ENCODE data around the gene MAGEE1.

GRCh38 chrX:76428243-76429130 lies 977 bp downstream of the MAGEE1 start:
- TF ChIP-seq EZH2 (IDR thresholded peaks at IDR 0.05; ENCODE audit: borderline replicate concordance) (no peak), CTCF (IDR thresholded peaks at IDR 0.05; ENCODE audit: poor library complexity) (no peak), EZH2phosphoT487 (IDR thresholded peaks at IDR 0.05; ENCODE audit: low read depth, severe bottlenecking, unreplicated experiment) (no peak)
